H9 (cell line): Measurements from ENCODE around the gene RASGEF1C. TPM values are rescaled to one million over a fixed set of nuclear protein-coding genes. Genes with fewer than 3 reads are reported as not detected.

Source experiments
- DNase-seq: peaks from one replicate; pipeline ENCODE4 v3.0.0-alpha.2; 2017
- H2AFZ ChIP-seq: one replicate; pipeline ENCODE4 v1.6.1; 2013; ENCODE audit warnings: mild to moderate bottlenecking, low read length, control low read depth, moderate library complexity
- H2AK5ac ChIP-seq: 2 replicates; pipeline ENCODE4 v1.6.1; 2013; ENCODE audit warnings: low read length, control low read depth, mixed read lengths; ENCODE audit not compliant: insufficient read length
- H2BK120ac ChIP-seq: one replicate; pipeline ENCODE4 v1.6.1; 2013; ENCODE audit warnings: low read depth, mild to moderate bottlenecking, low read length, control low read depth, inconsistent platforms; ENCODE audit not compliant: poor library complexity, severe bottlenecking
- H2BK12ac ChIP-seq: 2 replicates; pipeline ENCODE4 v1.6.1; 2013; ENCODE audit warnings: low read length, control low read depth, mixed read lengths, low read depth; ENCODE audit not compliant: insufficient read length
- H2BK15ac ChIP-seq: 2 replicates; pipeline ENCODE4 v1.6.1; 2013; ENCODE audit warnings: low read depth, low read length, control low read depth
- H2BK20ac ChIP-seq: one replicate; pipeline ENCODE4 v1.6.1; 2013; ENCODE audit warnings: low read depth, mild to moderate bottlenecking, low read length, control low read depth, inconsistent platforms; ENCODE audit not compliant: poor library complexity, severe bottlenecking
- H2BK5ac ChIP-seq: 2 replicates; pipeline ENCODE4 v1.6.1; 2013; ENCODE audit warnings: low read length, control low read depth, mixed read lengths; ENCODE audit not compliant: insufficient read length
- H3K14ac ChIP-seq: 2 replicates; pipeline ENCODE4 v1.6.1; 2013; ENCODE audit warnings: low read length, control low read depth; ENCODE audit not compliant: insufficient read depth
- H3K18ac ChIP-seq: 2 replicates; pipeline ENCODE4 v1.6.1; 2013; ENCODE audit warnings: low read depth, mild to moderate bottlenecking, mixed read lengths, low read length, control low read depth; ENCODE audit not compliant: insufficient read length
- H3K23ac ChIP-seq: 2 replicates; pipeline ENCODE4 v1.6.1; 2013; ENCODE audit warnings: low read length, control low read depth, mixed read lengths, low read depth; ENCODE audit not compliant: insufficient read length
- H3K23me2 ChIP-seq: 2 replicates; pipeline ENCODE4 v1.6.1; 2013; ENCODE audit warnings: low read depth, mild to moderate bottlenecking, mixed read lengths, low read length, control low read depth; ENCODE audit not compliant: insufficient read length, poor library complexity, severe bottlenecking
- H3K27ac ChIP-seq: 2 replicates; pipeline ENCODE4 v1.5.1; 2013; ENCODE audit warnings: low read length, control low read depth, mixed read lengths, low read depth; ENCODE audit not compliant: insufficient read length
- H3K27me3 ChIP-seq: 2 replicates; pipeline ENCODE4 v1.6.1; 2013; ENCODE audit warnings: low read length, control low read depth, inconsistent platforms; ENCODE audit not compliant: insufficient read depth
- H3K4ac ChIP-seq: 2 replicates; pipeline ENCODE4 v1.6.1; 2013; ENCODE audit warnings: low read depth, mild to moderate bottlenecking, control low read depth, inconsistent platforms, low read length, moderate library complexity
- H3K4me1 ChIP-seq: 2 replicates; pipeline ENCODE4 v1.6.1; 2013; ENCODE audit warnings: low read length, control low read depth, inconsistent platforms; ENCODE audit not compliant: insufficient read depth
- H3K4me2 ChIP-seq: 2 replicates; pipeline ENCODE4 v1.6.1; 2013; ENCODE audit warnings: low read length, control low read depth, mixed read lengths; ENCODE audit not compliant: insufficient read length, insufficient read depth
- H3K56ac ChIP-seq: 2 replicates; pipeline ENCODE4 v1.6.1; 2013; ENCODE audit warnings: low read depth, mild to moderate bottlenecking, mixed read lengths, low read length, control low read depth; ENCODE audit not compliant: insufficient read length
- H3K79me1 ChIP-seq: 2 replicates; pipeline ENCODE4 v1.6.1; 2013; ENCODE audit warnings: low read depth, mild to moderate bottlenecking, moderate library complexity, low read length, control low read depth, inconsistent platforms; ENCODE audit not compliant: insufficient read depth, poor library complexity, severe bottlenecking
- H3K79me2 ChIP-seq: 2 replicates; pipeline ENCODE4 v1.6.1; 2013; ENCODE audit warnings: low read length, control low read depth, inconsistent platforms; ENCODE audit not compliant: insufficient read depth
- H3K9ac ChIP-seq: 2 replicates; pipeline ENCODE4 v1.6.1; 2013; ENCODE audit warnings: low read length, control low read depth, mixed read lengths; ENCODE audit not compliant: insufficient read length; ENCODE audit errors: extremely low read depth
- H3K9me3 ChIP-seq: one replicate; pipeline ENCODE4 v1.6.1; 2013; ENCODE audit warnings: low read depth, low read length, inconsistent platforms; ENCODE audit not compliant: control insufficient read depth
- H3T11ph ChIP-seq: one replicate; pipeline ENCODE4 v1.6.1; 2013; ENCODE audit warnings: mild to moderate bottlenecking, low read length, control low read depth, inconsistent platforms
- H4K20me1 ChIP-seq: one replicate; pipeline ENCODE4 v1.6.1; 2013; ENCODE audit not compliant: control insufficient read depth, insufficient read length, insufficient read depth
- H4K5ac ChIP-seq: 2 replicates; pipeline ENCODE4 v1.6.1; 2013; ENCODE audit warnings: low read depth, mild to moderate bottlenecking, mixed read lengths, low read length, control low read depth; ENCODE audit not compliant: insufficient read length
- H4K8ac ChIP-seq: replicated peaks from 2 replicates; pipeline ENCODE4 v1.6.1; 2013; ENCODE audit warnings: low read length, control low read depth, mixed read lengths, low read depth; ENCODE audit not compliant: insufficient read length
- H4K91ac ChIP-seq: 2 replicates; pipeline ENCODE4 v1.6.1; 2013; ENCODE audit warnings: low read depth, mild to moderate bottlenecking, moderate library complexity, mixed read lengths, low read length, control low read depth; ENCODE audit not compliant: insufficient read length
- H3K27ac Mint-ChIP-seq, 3 experiments: 2 replicates in 2 of 3; 3 replicates in 1 of 3; pipeline ENCODE4 v1.8.0; 2020 to 2021; ENCODE audit warnings: mixed read lengths in 3 of 3, mild to moderate bottlenecking in 1 of 3, moderate library complexity in 1 of 3
- H3K27me3 Mint-ChIP-seq: 2 replicates; pipeline ENCODE4 v1.8.0; 2021; ENCODE audit warnings: low read depth, mild to moderate bottlenecking, moderate library complexity, mixed read lengths
- H3K36me3 Mint-ChIP-seq, 3 experiments: 2 replicates in 2 of 3; 3 replicates in 1 of 3; pipeline ENCODE4 v1.8.0; 2020 to 2021; ENCODE audit warnings: low read depth in 3 of 3, mixed read lengths in 3 of 3; ENCODE audit not compliant: insufficient read depth in 1 of 3
- H3K4me1 Mint-ChIP-seq, 2 experiments: 2 replicates each; pipeline ENCODE4 v1.8.0; 2020; ENCODE audit warnings: mixed read lengths in 2 of 2
- H3K4me3 Mint-ChIP-seq, 2 experiments: 2 replicates in 1 of 2; 3 replicates in 1 of 2; pipeline ENCODE4 v1.8.0; 2020 to 2021; ENCODE audit warnings: mild to moderate bottlenecking in 2 of 2, mixed read lengths in 2 of 2, moderate library complexity in 1 of 2
- H3K9me3 Mint-ChIP-seq, 2 experiments: 2 replicates in 1 of 2; 3 replicates in 1 of 2; pipeline ENCODE4 v1.8.0; 2020; ENCODE audit warnings: mild to moderate bottlenecking in 2 of 2, mixed read lengths in 2 of 2, moderate library complexity in 1 of 2
- CTCF ChIP-seq: fragments of 200-600 bp; sonication (generic); conservative IDR thresholded peaks from 3 replicates; pipeline ENCODE4 v1.8.0; 2021; ENCODE audit warnings: antibody characterized with exemption, mild to moderate bottlenecking
- WGBS: extraction: QIAGEN DNeasy Blood & Tissue Kit; methylation state at CpG from one replicate; pipeline ENCODE4 v1.1.7; 2013; ENCODE audit warnings: missing lambda C conversion rate, low lambda C conversion rate, mixed read lengths; ENCODE audit not compliant: insufficient read length; ENCODE audit errors: extremely low coverage; 5-methylcytosine and 5-hydroxymethylcytosine counted together
- total RNA-seq: library from RNA; stranded (reverse); gene quantifications from 2 replicates; pipeline ENCODE4 v1.2.1, GENCODE V29; 2021

The RASGEF1C gene
- total RNA-seq, 1 experiment from 2014 or later: 0.83 TPM

GRCh38 chr5:180198208-180198607, 10.8 kb downstream of the RASGEF1C start:
- H3K27ac Mint-ChIP-seq: peak overlapping the region in 1 of 3 experiments; percentile 52; a peak in 1 of 7 replicates
- H4K91ac ChIP-seq: no peak overlapping the region
- WGBS: no CpG with 5 or more reads among the region's 4 CpGs
- no peaks in the 10 kb centered on the region for H3K79me2 ChIP-seq
- DNase-seq: no peak
- no peak overlapping the region for H3T11ph ChIP-seq
- no peak overlapping the region for H4K5ac ChIP-seq
- H3K23ac ChIP-seq: no peak overlapping the region
- no peak overlapping the region for H2BK5ac ChIP-seq
- H3K79me1 ChIP-seq: no peaks in the 10 kb centered on the region
- no peak overlapping the region for H3K14ac ChIP-seq
- H3K9me3 Mint-ChIP-seq: 0 out of 5 replicates have a peak, but pooled peaks cover 0 to 3% of the 10 kb centered on the region in 2 experiments
- H3K4ac ChIP-seq: no peak overlapping the region
- H3K56ac ChIP-seq: no peak overlapping the region
- H2BK120ac ChIP-seq: no peak overlapping the region
- H3K27me3 Mint-ChIP-seq: peaks cover 2% of the 10 kb centered on the region
- H3K23me2 ChIP-seq: no peaks in the 10 kb centered on the region
- H3K4me3 Mint-ChIP-seq: no peak overlapping the region
- H3K9ac ChIP-seq: no peak overlapping the region
- H3K9me3 ChIP-seq: no peaks in the 10 kb centered on the region
- H2BK20ac ChIP-seq: no peak overlapping the region
- peaks cover 3 to 8% of the 10 kb centered on the region in 2 experiments; a peak in 1 of 4 replicates for H3K4me1 Mint-ChIP-seq
- no peak overlapping the region for H2AFZ ChIP-seq
- no peak overlapping the region for H2AK5ac ChIP-seq
- no peak overlapping the region for H3K27ac ChIP-seq
- H3K18ac ChIP-seq: no peak overlapping the region
- TF ChIP-seq CTCF: no peak
- H3K27me3 ChIP-seq: no peaks in the 10 kb centered on the region
- no peak overlapping the region for H4K8ac ChIP-seq
- no peak overlapping the region for H3K4me2 ChIP-seq
- no peaks in the 10 kb centered on the region for H4K20me1 ChIP-seq
- no peaks in the 10 kb centered on the region for H3K4me1 ChIP-seq
- H2BK12ac ChIP-seq: no peak overlapping the region
- H3K36me3 Mint-ChIP-seq: no peaks in the 10 kb centered on the region
- no peak overlapping the region for H2BK15ac ChIP-seq
